ENCODE measurements around the gene ERVV-1.

The ERVV-1 gene

DNA sequence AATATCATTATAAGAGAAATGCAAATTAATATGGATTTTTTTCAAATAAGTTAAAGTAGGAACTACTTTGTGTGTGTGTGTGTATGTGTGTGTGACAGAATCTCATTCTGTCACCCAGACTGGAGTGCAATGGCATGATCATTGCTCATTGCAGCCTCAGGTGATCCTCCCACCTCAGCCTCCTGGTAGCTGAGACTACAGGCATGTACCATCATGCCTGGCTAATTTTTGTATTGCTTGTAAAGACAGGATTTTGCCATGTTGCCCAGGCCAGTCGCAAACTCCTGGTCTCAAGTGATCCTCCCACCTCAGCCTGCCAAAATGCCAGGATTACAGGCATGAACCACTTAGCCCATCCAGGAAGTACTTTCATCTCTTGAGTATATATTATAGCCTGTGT lies 27.6 kb downstream of the ERVV-1 start:
- H3K9ac ChIP-seq (ENCODE audit: low read depth, low read length, poor library complexity, severe bottlenecking) = no peak overlapping the region
- no peak for TF ChIP-seq CTCF (conservative IDR thresholded peaks at IDR 0.05; ENCODE audit: low read length)
- no peak for TF ChIP-seq EZH2phosphoT487 (IDR thresholded peaks at IDR 0.05; ENCODE audit: borderline replicate concordance)
- H3K36me3 ChIP-seq (ENCODE audit: insufficient read depth, low read length) = no peaks in the 10 kb centered on the region
- no peak overlapping the region for H3K4me2 ChIP-seq (ENCODE audit: low read depth, low read length, poor library complexity, severe bottlenecking)
- H3F3A ChIP-seq (ENCODE audit: low read depth) = no peaks in the 10 kb centered on the region
- no peaks in the 10 kb centered on the region for H3K4me1 ChIP-seq (ENCODE audit: insufficient read depth, low read length, poor library complexity, severe bottlenecking)
- H4K20me1 ChIP-seq (ENCODE audit: insufficient read depth, low read length, poor library complexity, severe bottlenecking) = no peaks in the 10 kb centered on the region
- H3K79me2 ChIP-seq (ENCODE audit: insufficient read depth, low read length) = no peaks in the 10 kb centered on the region
- no peaks in the 10 kb centered on the region for H3K27me3 ChIP-seq (ENCODE audit: insufficient read depth, low read length, poor library complexity, severe bottlenecking)
- H3K4me3 ChIP-seq (ENCODE audit: low read length, poor library complexity, severe bottlenecking) = no peak overlapping the region
- no peak overlapping the region for H2AFZ ChIP-seq (ENCODE audit: low read length)
- no peaks in the 10 kb centered on the region for H3K9me2 ChIP-seq (replicated peaks; ENCODE audit: low read depth, low read length)
- H3K9me3 ChIP-seq (ENCODE audit: insufficient read depth, low read depth, low read length) = peaks cover 8% of the 10 kb centered on the region; the same call in 1 of the 2 replicates

DNA sequence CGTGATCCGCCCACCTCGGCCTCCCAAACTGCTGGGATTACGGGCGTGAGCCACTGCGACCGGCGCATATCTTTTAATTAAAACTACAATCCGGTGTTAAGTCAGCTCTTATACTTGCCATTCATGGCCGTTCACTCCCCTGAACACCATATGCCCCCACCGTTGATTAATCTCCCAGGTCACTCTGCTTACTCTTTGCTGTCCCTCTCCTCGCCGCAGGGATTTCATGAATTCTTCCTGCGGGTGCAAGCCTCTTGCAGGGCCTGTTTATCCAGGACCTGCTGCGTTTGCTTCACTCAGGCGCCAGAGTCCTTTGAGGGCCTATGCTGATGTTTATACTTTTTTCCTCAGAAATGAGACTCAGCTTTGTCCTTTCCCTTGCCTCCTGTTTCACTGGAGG lies 31.8 kb downstream of the ERVV-1 start:
- Histone ChIP-seq H3K79me2 (ENCODE audit: insufficient read depth, low read length) (no peaks in the 10 kb centered on the region), H3K27me3 (ENCODE audit: insufficient read depth, low read length, poor library complexity, severe bottlenecking) (no peaks in the 10 kb centered on the region), H3K9ac (ENCODE audit: low read depth, low read length, poor library complexity, severe bottlenecking) (no peak overlapping the region), H3F3A (ENCODE audit: low read depth) (no peaks in the 10 kb centered on the region), H3K4me3 (ENCODE audit: low read length, poor library complexity, severe bottlenecking) (no peak overlapping the region), H2AFZ (ENCODE audit: low read length) (no peak overlapping the region), H3K4me1 (ENCODE audit: insufficient read depth, low read length, poor library complexity, severe bottlenecking) (no peaks in the 10 kb centered on the region), H4K20me1 (ENCODE audit: insufficient read depth, low read length, poor library complexity, severe bottlenecking) (no peaks in the 10 kb centered on the region), H3K36me3 (ENCODE audit: insufficient read depth, low read length) (no peaks in the 10 kb centered on the region), H3K9me2 (replicated peaks; ENCODE audit: low read depth, low read length) (no peaks in the 10 kb centered on the region), H3K9me3 (ENCODE audit: insufficient read depth, low read depth, low read length) (peaks cover 21% of the 10 kb centered on the region; the same call in 1 of the 2 replicates), H3K4me2 (ENCODE audit: low read depth, low read length, poor library complexity, severe bottlenecking) (no peak overlapping the region)
- TF ChIP-seq CTCF (conservative IDR thresholded peaks at IDR 0.05; ENCODE audit: low read length) = no peak

- Histone ChIP-seq H3K9me3 (ENCODE audit: insufficient read depth, low read depth, low read length) (peaks cover 20% of the 10 kb centered on the region; the same call in 1 of the 2 replicates), H3K4me3 (ENCODE audit: low read length, poor library complexity, severe bottlenecking) (no peak overlapping the region), H3K36me3 (ENCODE audit: insufficient read depth, low read length) (no peaks in the 10 kb centered on the region), H2AFZ (ENCODE audit: low read length) (no peak overlapping the region), H3K9me2 (replicated peaks; ENCODE audit: low read depth, low read length) (no peaks in the 10 kb centered on the region), H4K20me1 (ENCODE audit: insufficient read depth, low read length, poor library complexity, severe bottlenecking) (no peaks in the 10 kb centered on the region), H3F3A (ENCODE audit: low read depth) (no peaks in the 10 kb centered on the region), H3K4me1 (ENCODE audit: insufficient read depth, low read length, poor library complexity, severe bottlenecking) (no peaks in the 10 kb centered on the region), H3K79me2 (ENCODE audit: insufficient read depth, low read length) (no peaks in the 10 kb centered on the region), H3K27me3 (ENCODE audit: insufficient read depth, low read length, poor library complexity, severe bottlenecking) (no peaks in the 10 kb centered on the region), H3K9ac (ENCODE audit: low read depth, low read length, poor library complexity, severe bottlenecking) (no peak overlapping the region), H3K4me2 (ENCODE audit: low read depth, low read length, poor library complexity, severe bottlenecking) (no peak overlapping the region)
- TF ChIP-seq EZH2phosphoT487 (IDR thresholded peaks at IDR 0.05; ENCODE audit: borderline replicate concordance) = no peak
- no peak for TF ChIP-seq CTCF (conservative IDR thresholded peaks at IDR 0.05; ENCODE audit: low read length)
These were observed 33.7 kb downstream of the ERVV-1 start for GRCh38 chr19:53047379-53047778.
